Inferior parietal cortex (tissue), 1 donor: Measurements from ENCODE around the gene DCAF15.
A peak's percentile ranks its signal among the peaks of the same experiment; 100 is the strongest.

Source experiments
- DNase-seq: peaks from one replicate; pipeline ENCODE4 v3.0.0-alpha.2; 2016; ENCODE audit errors: extremely low spot score

Gene DCAF15

GRCh38 chr19:13976446-13976845 lies 24.1 kb downstream of the DCAF15 start:
- DNase-seq = no peak

GRCh38 chr19:13977803-13978202 lies 25.5 kb downstream of the DCAF15 start:
- no peak for DNase-seq

GRCh38 chr19:13978351-13979243 lies 26.3 kb downstream of the DCAF15 start:
- no peak for DNase-seq

GRCh38 chr19:13979244-13979615 lies 26.9 kb downstream of the DCAF15 start:
- DNase-seq = no peak

- no peak for DNase-seq
Observed at GRCh38 chr19:13979686-13980085, 27.4 kb downstream of the DCAF15 start.

- DNase-seq = no peak
Observed at GRCh38 chr19:13980340-13980739, 28.0 kb downstream of the DCAF15 start.

- no peak for DNase-seq
Observed at GRCh38 chr19:13981021-13981420, 28.7 kb downstream of the DCAF15 start.

GRCh38 chr19:13981467-13981866 lies 29.2 kb downstream of the DCAF15 start:
- no peak for DNase-seq

- DNase-seq = no peak
Observed at GRCh38 chr19:13981988-13982501, 29.7 kb downstream of the DCAF15 start.

GRCh38 chr19:13982773-13983172 lies 30.5 kb downstream of the DCAF15 start:
- DNase-seq = no peak

GRCh38 chr19:13983213-13983889 lies 31.0 kb downstream of the DCAF15 start:
- DNase-seq = no peak

- no peak for DNase-seq
Observed at GRCh38 chr19:13984186-13984585, 31.9 kb downstream of the DCAF15 start.

- DNase-seq = no peak
Observed at GRCh38 chr19:13984875-13985741, 32.8 kb downstream of the DCAF15 start.

- DNase-seq = no peak
Observed at GRCh38 chr19:13985771-13986347, 33.5 kb downstream of the DCAF15 start.

- DNase-seq = peak; percentile 27
Observed at GRCh38 chr19:13986348-13986904, 34.1 kb downstream of the DCAF15 start.

- DNase-seq = no peak
Observed at GRCh38 chr19:13987101-13987890, 35.0 kb downstream of the DCAF15 start.

- DNase-seq = no peak
Observed at GRCh38 chr19:13989487-13989886, 37.2 kb downstream of the DCAF15 start.

GRCh38 chr19:13990085-13990484 lies 37.8 kb downstream of the DCAF15 start:
- DNase-seq = no peak

- no peak for DNase-seq
Observed at GRCh38 chr19:13992025-13992424, 39.7 kb downstream of the DCAF15 start.

GRCh38 chr19:13993590-13994300 lies 41.4 kb downstream of the DCAF15 start:
- no peak for DNase-seq
